ENCODE measurements around the gene RPS6KA3. TPM values are rescaled to one million over a fixed set of nuclear protein-coding genes. Genes with fewer than 3 reads are reported as not detected.

RPS6KA3 gene
- total RNA-seq, 1 donor from 2014 or later = 26.6 TPM

DNA sequence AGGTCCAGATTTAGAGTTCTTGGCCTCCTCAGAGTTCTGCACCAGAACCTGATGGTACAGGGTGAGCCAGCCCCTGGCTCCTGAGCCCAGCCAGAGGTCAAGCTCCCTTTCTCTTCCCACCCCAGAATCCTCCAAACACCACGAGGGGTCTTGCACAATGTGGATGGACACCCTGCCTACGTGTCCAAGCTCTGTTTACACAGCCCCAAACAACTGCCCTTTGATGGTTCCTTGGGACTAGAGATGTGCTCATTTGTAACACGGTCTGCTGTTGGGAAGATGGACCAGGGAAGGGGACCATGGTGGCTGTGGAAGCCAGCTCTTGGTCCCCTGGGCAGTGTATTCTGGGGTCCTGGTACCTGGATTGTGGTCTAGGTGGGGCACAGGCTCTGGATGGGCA, 40.0 kb upstream of the RPS6KA3 start:
- TF ChIP-seq, protein P1, sequence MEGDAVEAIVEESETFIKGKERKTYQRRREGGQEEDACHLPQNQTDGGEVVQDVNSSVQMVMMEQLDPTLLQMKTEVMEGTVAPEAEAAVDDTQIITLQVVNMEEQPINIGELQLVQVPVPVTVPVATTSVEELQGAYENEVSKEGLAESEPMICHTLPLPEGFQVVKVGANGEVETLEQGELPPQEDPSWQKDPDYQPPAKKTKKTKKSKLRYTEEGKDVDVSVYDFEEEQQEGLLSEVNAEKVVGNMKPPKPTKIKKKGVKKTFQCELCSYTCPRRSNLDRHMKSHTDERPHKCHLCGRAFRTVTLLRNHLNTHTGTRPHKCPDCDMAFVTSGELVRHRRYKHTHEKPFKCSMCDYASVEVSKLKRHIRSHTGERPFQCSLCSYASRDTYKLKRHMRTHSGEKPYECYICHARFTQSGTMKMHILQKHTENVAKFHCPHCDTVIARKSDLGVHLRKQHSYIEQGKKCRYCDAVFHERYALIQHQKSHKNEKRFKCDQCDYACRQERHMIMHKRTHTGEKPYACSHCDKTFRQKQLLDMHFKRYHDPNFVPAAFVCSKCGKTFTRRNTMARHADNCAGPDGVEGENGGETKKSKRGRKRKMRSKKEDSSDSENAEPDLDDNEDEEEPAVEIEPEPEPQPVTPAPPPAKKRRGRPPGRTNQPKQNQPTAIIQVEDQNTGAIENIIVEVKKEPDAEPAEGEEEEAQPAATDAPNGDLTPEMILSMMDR (IDR thresholded peaks at IDR 0.05; ENCODE audit: insufficient read depth, low read length, poor library complexity, severe bottlenecking) = no peak
- no peak for DNase-seq (ENCODE audit: low read depth)
- Histone ChIP-seq H3K4me3 (ENCODE audit: low read depth, low read length) (no peak overlapping the region), H3K36me3 (ENCODE audit: control insufficient read depth, insufficient read depth, low read length) (no peaks in the 10 kb centered on the region), H3K27me3 (ENCODE audit: control insufficient read depth, insufficient read depth, low read length) (no peaks in the 10 kb centered on the region)

DNA sequence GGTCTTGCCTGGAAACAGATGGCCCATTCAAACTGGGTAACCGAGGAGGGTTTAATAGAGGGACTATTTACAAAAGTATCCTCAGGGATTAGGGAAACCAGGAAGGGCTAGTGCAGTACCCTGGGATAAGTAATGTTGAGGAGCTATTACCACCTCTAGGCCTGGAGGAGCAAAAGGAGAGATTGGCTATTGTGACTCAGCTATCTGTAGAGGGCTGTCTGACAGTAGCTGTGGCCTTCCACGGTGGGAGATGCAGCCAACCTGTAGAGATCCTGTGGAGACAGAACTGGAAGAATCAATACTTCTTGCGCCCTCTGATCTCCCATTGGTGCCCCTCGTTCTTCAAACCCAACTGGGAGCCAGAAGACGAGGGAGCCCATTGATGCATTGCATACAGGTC, 34.1 kb upstream of the RPS6KA3 start:
- Histone ChIP-seq H3K4me3 (ENCODE audit: low read depth, low read length) (no peak overlapping the region), H3K36me3 (ENCODE audit: control insufficient read depth, insufficient read depth, low read length) (no peaks in the 10 kb centered on the region), H3K27me3 (ENCODE audit: control insufficient read depth, insufficient read depth, low read length) (no peaks in the 10 kb centered on the region)
- no peak for DNase-seq (ENCODE audit: low read depth)
- TF ChIP-seq, protein P1 (IDR thresholded peaks at IDR 0.05; ENCODE audit: insufficient read depth, low read length, poor library complexity, severe bottlenecking) = no peak

DNA sequence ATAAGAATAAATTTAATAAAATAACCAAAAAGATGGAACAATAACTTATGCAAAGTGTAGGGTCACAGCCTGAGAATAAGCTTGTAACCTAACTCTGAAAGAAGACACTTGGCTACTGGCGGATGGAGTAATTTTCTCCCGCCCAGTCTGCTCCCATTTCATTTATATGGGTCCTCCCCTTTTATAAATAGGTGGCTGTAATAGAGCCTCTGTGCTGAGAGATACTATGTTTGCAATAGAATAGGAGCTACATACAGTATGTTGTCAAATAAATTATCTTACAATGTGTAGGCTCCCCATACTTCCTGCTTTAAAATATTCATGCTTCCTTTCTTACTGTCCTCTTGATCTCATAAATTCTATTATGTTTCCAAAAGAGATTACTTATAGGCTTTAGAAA, 28.2 kb upstream of the RPS6KA3 start:
- no peak overlapping the region for H3K4me3 ChIP-seq (ENCODE audit: low read depth, low read length)
- H3K36me3 ChIP-seq (ENCODE audit: control insufficient read depth, insufficient read depth, low read length) = no peaks in the 10 kb centered on the region
- TF ChIP-seq, protein P1 (IDR thresholded peaks at IDR 0.05; ENCODE audit: insufficient read depth, low read length, poor library complexity, severe bottlenecking) = no peak
- no peaks in the 10 kb centered on the region for H3K27me3 ChIP-seq (ENCODE audit: control insufficient read depth, insufficient read depth, low read length)
- DNase-seq (ENCODE audit: low read depth) = no peak

DNA sequence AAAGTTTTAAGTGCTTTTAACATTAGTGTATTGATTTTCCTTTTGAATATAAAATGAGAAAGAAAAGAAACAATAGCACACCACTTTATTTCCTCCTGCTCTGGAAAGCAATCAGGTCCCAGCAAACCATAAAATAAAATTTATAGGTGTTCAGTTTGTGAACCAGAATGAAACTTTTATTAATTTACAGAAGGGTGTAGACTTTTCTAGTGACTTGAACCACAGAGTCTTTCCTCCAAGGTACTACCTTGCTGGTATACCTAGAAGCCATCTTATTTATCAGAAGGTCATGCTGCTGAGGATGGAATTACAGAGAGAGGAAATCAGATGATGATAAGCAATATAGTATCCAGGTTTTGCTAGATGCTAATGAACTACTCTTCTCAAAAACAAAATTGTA, 27.6 kb upstream of the RPS6KA3 start:
- Histone ChIP-seq H3K27me3 (ENCODE audit: control insufficient read depth, insufficient read depth, low read length) (no peaks in the 10 kb centered on the region), H3K4me3 (ENCODE audit: low read depth, low read length) (no peak overlapping the region), H3K36me3 (ENCODE audit: control insufficient read depth, insufficient read depth, low read length) (no peaks in the 10 kb centered on the region)
- TF ChIP-seq, protein P1 (IDR thresholded peaks at IDR 0.05; ENCODE audit: insufficient read depth, low read length, poor library complexity, severe bottlenecking) = no peak
- DNase-seq (ENCODE audit: low read depth) = no peak

DNA sequence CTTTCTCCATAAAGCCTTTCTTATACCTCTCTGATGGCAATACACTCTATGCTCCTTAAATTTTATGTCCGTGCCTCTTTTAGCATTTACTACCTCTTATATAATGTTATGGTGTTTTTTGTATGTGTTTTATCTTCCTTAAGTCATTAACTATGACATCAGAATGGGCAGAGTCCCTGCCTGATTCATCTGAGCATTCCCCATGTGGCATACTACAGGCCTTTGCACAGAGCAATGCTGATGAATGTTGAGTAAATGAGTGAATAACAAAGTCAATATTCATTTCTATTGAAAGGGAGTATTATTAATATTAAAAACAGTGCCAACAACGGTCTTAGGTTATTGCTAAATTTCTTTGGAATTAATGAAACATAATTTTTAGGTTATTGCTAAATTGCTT, 18.8 kb upstream of the RPS6KA3 start:
- TF ChIP-seq, protein P1 (IDR thresholded peaks at IDR 0.05; ENCODE audit: insufficient read depth, low read length, poor library complexity, severe bottlenecking) = no peak
- H3K36me3 ChIP-seq (ENCODE audit: control insufficient read depth, insufficient read depth, low read length) = no peaks in the 10 kb centered on the region
- no peak for DNase-seq (ENCODE audit: low read depth)
- no peak overlapping the region for H3K4me3 ChIP-seq (ENCODE audit: low read depth, low read length)
- no peaks in the 10 kb centered on the region for H3K27me3 ChIP-seq (ENCODE audit: control insufficient read depth, insufficient read depth, low read length)

DNA sequence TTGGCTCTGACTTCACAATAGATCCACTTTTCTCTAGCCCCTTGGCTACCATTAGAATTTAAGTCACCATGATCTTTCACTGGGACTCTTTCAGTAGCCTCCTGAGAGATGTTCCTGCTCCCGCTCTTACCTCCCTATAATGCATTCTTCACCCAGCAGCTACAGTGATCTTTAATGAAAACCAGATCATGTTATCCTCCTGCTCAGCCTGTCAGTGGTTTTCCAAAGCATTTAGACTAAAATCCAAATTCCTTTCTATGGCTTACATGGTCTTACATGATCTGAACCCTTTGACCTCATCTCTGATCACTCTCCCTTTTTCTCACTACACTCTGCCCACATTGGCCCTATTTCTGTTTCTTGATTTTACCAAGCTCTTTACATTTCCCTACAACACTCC, 18.3 kb upstream of the RPS6KA3 start:
- Histone ChIP-seq H3K36me3 (ENCODE audit: control insufficient read depth, insufficient read depth, low read length) (no peaks in the 10 kb centered on the region), H3K27me3 (ENCODE audit: control insufficient read depth, insufficient read depth, low read length) (no peaks in the 10 kb centered on the region), H3K4me3 (ENCODE audit: low read depth, low read length) (no peak overlapping the region)
- no peak for DNase-seq (ENCODE audit: low read depth)
- TF ChIP-seq, protein P1 (IDR thresholded peaks at IDR 0.05; ENCODE audit: insufficient read depth, low read length, poor library complexity, severe bottlenecking) = no peak
